Measurements from ENCODE around the gene MT1A. TPM values are rescaled to one million over a fixed set of nuclear protein-coding genes. Genes with fewer than 3 reads are reported as not detected.

MT1A gene
- total and polyA plus RNA-seq, 2 donors (not counting 3 experiments of a cell fraction or from before 2014, with no cell fraction given): 6.5 to 8.4 TPM

- Histone ChIP-seq H3K27ac (ENCODE audit: insufficient read depth, low read depth, low read length) (peak overlapping the region; percentile 99), H3K79me2 (ENCODE audit: control insufficient read depth, insufficient read depth, low read length) (peaks cover 12% of the 10 kb centered on the region), H3K36me3 (ENCODE audit: control insufficient read depth in 2 of 2, extremely low read depth in 1 of 2, insufficient read depth in 2 of 2, low read length in 2 of 2) (no peaks in the 10 kb centered on the region), H2AFZ (ENCODE audit: low read depth, low read length) (no peak overlapping the region), H3K4me3 (replicated peaks in 1 of 3; ENCODE audit: insufficient read depth in 1 of 3, low read depth in 1 of 3, low read length in 3 of 3) (no peak overlapping the region), H3K27me3 (ENCODE audit: control insufficient read depth in 2 of 2, insufficient read depth in 2 of 2, low read length in 2 of 2) (no peaks in the 10 kb centered on the region), H4K20me1 (replicated peaks; ENCODE audit: control insufficient read depth, extremely low read depth, insufficient read depth, low read length) (no peaks in the 10 kb centered on the region), H3K4me1 (ENCODE audit: control insufficient read depth, extremely low read depth, insufficient read depth, low read length) (peaks cover 35% of the 10 kb centered on the region), H3K9me1 (replicated peaks; ENCODE audit: control insufficient read depth, extremely low read depth, insufficient read depth, low read length) (no peaks in the 10 kb centered on the region), H3K9ac (replicated peaks; ENCODE audit: extremely low read depth, insufficient read depth, low read length) (peak overlapping the region; percentile 77), H3K9me3 (replicated peaks; ENCODE audit: control insufficient read depth, insufficient read depth, low read length) (no peaks in the 10 kb centered on the region), H3K4me2 (ENCODE audit: insufficient read depth, low read length) (peak overlapping the region; percentile 77)
- ChIA-PET POLR2A (interaction anchor here (3.4 kb wide), 1 partner anchor 20 kb away, joined by 20 read pairs; the partner anchor contains the start of gene MT1E), CTCF (interaction anchor here (3.2 to 7.8 kb wide), 3 partner anchors 29 to 96 kb away, joined by 14 to 118 read pairs (median 113); no protein-coding TSS in a partner anchor)
- DNase-seq (ENCODE audit: low read depth, low spot score) (no peak), FAIRE-seq (no peak)
- no TSS peak for BruUV-seq (replicated peaks)
- dilution Hi-C loops (cut with MboI; ENCODE audit: extremely low pct_ligation_motif_present, low sequenced_read_pairs) (no loop called here), intact Hi-C loops (cut with micrococcal nuclease) (no loop called here)
- TF ChIP-seq, protein P1, sequence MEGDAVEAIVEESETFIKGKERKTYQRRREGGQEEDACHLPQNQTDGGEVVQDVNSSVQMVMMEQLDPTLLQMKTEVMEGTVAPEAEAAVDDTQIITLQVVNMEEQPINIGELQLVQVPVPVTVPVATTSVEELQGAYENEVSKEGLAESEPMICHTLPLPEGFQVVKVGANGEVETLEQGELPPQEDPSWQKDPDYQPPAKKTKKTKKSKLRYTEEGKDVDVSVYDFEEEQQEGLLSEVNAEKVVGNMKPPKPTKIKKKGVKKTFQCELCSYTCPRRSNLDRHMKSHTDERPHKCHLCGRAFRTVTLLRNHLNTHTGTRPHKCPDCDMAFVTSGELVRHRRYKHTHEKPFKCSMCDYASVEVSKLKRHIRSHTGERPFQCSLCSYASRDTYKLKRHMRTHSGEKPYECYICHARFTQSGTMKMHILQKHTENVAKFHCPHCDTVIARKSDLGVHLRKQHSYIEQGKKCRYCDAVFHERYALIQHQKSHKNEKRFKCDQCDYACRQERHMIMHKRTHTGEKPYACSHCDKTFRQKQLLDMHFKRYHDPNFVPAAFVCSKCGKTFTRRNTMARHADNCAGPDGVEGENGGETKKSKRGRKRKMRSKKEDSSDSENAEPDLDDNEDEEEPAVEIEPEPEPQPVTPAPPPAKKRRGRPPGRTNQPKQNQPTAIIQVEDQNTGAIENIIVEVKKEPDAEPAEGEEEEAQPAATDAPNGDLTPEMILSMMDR (IDR thresholded peaks at IDR 0.05; ENCODE audit: extremely low read depth in 1 of 2, insufficient read depth in 1 of 2, low read depth in 1 of 2, low read length in 2 of 2): no peak
- no peak for TF ChIP-seq MAX (IDR thresholded peaks at IDR 0.05; ENCODE audit: insufficient read depth, insufficient read length)
- no peak for TF ChIP-seq FOS (IDR thresholded peaks at IDR 0.05; ENCODE audit: borderline replicate concordance, insufficient read depth, low read length)
- no peak for TF ChIP-seq MYC (IDR thresholded peaks at IDR 0.05; ENCODE audit: low read depth, low read length)
- TF ChIP-seq EZH2 (IDR thresholded peaks at IDR 0.05; ENCODE audit: borderline replicate concordance, low read depth, low read length, severe bottlenecking): no peak
- no peak for TF ChIP-seq GATA2 (IDR thresholded peaks at IDR 0.05; ENCODE audit: insufficient read depth, insufficient read length, low read depth, low read length)
- no peak for TF ChIP-seq JUN (IDR thresholded peaks at IDR 0.05; ENCODE audit: borderline replicate concordance, insufficient read depth, insufficient read length, low read depth)
- no peak for TF ChIP-seq POLR2A (IDR thresholded peaks at IDR 0.05; ENCODE audit: low read depth, low read length)
- TF ChIP-seq POLR2AphosphoS5 (IDR thresholded peaks at IDR 0.05; ENCODE audit: insufficient read depth, low read depth, low read length): no peak
Measured at GRCh38 chr16:56605475-56605874, 33.0 kb upstream of the MT1A start.
